DND-41 (cell line): Measurements from ENCODE around the gene IPO8.

Experiments used
- EZH2 ChIP-seq: IDR thresholded peaks from 3 replicates; pipeline ENCODE4 v1.6.1; 2012; ENCODE audit warnings: borderline replicate concordance, low read depth, mild to moderate bottlenecking, moderate library complexity, low read length, inconsistent platforms; ENCODE audit not compliant: severe bottlenecking
- TF ChIP-seq, protein P1 (sequence below): IDR thresholded peaks from 2 replicates; pipeline ENCODE4 v1.5.1; 2012; ENCODE audit warnings: borderline replicate concordance, low read length, moderate library complexity, mild to moderate bottlenecking; ENCODE audit not compliant: poor library complexity, severe bottlenecking; ENCODE audit errors: extremely low read depth

DNA sequence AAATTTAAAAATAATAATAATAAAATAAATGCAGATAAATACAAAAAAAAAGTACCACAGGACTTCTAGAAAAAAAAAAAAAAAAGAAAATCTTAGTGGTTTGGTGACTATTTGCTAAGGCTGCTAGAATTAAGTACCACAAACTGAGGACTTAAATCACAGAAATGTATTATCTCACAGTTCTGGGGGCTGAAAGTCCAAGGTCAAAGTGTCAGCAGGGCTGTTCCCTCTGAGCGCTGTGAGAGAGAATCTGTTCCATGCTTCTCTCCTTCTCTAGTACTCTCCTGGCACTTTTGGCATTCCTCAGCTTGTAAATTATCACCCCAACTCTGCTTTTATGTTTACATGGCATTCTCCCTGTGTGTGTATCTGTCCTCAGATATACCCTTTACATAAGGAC, 101.2 kb downstream of the IPO8 start:
- TF ChIP-seq, protein P1, sequence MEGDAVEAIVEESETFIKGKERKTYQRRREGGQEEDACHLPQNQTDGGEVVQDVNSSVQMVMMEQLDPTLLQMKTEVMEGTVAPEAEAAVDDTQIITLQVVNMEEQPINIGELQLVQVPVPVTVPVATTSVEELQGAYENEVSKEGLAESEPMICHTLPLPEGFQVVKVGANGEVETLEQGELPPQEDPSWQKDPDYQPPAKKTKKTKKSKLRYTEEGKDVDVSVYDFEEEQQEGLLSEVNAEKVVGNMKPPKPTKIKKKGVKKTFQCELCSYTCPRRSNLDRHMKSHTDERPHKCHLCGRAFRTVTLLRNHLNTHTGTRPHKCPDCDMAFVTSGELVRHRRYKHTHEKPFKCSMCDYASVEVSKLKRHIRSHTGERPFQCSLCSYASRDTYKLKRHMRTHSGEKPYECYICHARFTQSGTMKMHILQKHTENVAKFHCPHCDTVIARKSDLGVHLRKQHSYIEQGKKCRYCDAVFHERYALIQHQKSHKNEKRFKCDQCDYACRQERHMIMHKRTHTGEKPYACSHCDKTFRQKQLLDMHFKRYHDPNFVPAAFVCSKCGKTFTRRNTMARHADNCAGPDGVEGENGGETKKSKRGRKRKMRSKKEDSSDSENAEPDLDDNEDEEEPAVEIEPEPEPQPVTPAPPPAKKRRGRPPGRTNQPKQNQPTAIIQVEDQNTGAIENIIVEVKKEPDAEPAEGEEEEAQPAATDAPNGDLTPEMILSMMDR = no peak
- TF ChIP-seq EZH2 = no peak
